ENCODE measurements around the gene RAET1E.
"Not testable (repeated sequence)": the region's sequence is repeated elsewhere in the genome, so short reads cannot be mapped to it uniquely, and the experiment has no call there.

The RAET1E gene

GRCh38 chr6:149897855-149898744, at the start of gene RAET1E:
Gene RAET1E (minus strand): TSS chr6:149898113. CDS start chr6:149890901, 7,212 bp downstream.
- DNase-seq (ENCODE audit: low read depth), result no peak

- not testable (repeated sequence) for DNase-seq (ENCODE audit: low read depth)
Measured at GRCh38 chr6:149947533-149947932, 49.6 kb upstream of the RAET1E start.

- not testable (repeated sequence) for DNase-seq (ENCODE audit: low read depth)
Measured at GRCh38 chr6:149946631-149947030, 48.7 kb upstream of the RAET1E start.

GRCh38 chr6:149945276-149945675, 47.4 kb upstream of the RAET1E start:
- not testable (repeated sequence) for DNase-seq (ENCODE audit: low read depth)

DNA sequence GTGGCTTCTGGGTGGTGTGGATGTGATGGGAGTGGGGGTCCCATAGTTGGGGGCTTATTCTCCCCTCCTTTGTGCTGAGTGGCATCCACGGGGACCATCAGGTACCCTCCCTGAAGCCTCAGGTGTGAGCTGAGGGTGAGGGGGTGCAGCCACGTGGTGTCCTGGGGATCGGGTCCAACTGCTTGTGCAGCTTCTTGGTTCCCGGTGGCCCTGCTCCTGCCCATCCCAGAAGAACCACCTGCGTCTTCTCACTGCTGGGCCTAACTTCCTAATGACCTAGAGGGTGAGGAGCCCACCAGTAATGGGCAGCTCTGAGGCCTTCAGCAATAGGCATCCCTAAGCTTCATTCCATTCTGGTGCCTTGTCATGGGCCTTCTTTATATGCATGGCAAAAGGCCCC, 45.4 kb upstream of the RAET1E start:
- DNase-seq (ENCODE audit: low read depth), result not testable (repeated sequence)

DNA sequence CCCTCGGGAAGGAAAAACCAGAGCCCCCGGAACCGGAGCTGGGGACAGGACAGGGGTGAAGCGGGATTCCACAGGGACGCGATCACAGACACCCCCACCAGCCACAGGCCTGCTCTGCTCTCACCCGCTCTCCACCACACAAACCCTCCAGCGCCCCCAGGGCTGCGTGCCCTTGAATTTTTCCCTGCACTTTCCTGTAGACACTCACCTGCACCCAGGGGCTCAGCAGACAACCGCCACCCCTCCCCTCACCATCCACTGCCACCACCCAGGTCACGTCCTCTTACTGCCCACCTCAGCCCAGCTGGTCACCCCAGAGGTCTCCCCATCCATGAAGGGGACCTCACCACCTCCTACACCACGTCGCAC, 44.5 kb upstream of the RAET1E start:
- DNase-seq (ENCODE audit: low read depth), result no peak

DNA sequence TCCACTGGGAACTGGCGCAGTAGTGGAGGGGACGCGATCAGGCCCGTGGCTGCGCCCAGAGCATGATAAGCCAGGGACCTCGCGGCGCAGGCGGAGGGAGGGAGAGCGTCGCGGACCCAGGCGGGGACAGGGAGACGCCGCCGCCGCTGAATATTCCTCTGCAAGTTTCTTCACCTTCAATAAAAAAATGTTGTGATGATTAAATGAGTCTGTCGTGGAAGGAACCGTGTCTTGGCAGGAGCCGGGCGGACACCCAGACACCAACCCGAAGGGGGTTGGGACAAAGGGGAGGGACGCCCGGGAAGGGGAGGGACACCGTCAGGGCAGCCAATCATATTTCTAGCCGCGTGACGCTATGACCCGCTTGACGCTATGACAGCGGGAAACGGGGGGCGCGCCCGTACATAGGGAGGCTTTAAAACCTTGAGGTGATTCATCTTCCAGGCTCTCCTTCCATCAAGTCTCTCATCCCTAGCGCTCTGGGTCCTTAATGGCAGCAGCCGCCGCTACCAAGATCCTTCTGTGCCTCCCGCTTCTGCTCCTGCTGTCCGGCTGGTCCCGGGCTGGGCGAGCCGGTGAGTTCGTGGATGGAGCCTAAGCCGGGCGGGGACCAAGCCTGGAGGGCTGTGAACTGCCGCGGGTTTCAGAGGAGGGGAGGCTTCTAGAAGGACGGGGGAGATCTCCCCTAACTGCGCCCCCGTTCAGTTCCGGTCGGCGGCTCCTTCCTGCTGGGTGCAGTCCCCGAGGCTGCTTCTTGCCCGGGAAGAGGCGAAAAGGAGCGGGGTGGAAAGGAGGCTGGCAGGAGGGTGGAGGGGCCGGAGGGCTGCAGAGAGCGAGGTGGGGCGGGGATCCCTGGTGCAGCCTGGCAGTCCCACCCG, 43.9 kb upstream of the RAET1E start, which contains the start of gene ULBP2:
TSS of gene ULBP2 (plus strand) at position 432 of the 878 bp plus-strand sequence. CDS start at position 491, 59 bp downstream.
- peak; percentile 84 for DNase-seq (ENCODE audit: low read depth)

DNA sequence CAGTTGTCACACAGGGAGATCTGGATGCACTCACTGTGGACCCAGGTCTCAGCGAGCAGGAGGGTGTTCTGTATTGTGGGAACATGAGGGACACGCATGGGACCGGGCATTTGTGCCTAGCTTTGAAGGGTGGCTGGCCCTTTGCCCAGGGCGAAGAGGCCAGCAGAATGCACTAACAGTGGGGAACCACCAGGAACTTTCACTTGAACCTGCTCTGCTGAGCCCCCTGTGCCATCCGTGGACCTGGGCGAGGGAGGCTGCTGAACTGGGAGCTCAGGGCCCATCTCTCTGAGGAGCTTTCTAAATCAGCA, 42.7 kb upstream of the RAET1E start:
- DNase-seq (ENCODE audit: low read depth), result no peak

GRCh38 chr6:149939909-149940671, 42.2 kb upstream of the RAET1E start:
- DNase-seq (ENCODE audit: low read depth), result no peak

DNA sequence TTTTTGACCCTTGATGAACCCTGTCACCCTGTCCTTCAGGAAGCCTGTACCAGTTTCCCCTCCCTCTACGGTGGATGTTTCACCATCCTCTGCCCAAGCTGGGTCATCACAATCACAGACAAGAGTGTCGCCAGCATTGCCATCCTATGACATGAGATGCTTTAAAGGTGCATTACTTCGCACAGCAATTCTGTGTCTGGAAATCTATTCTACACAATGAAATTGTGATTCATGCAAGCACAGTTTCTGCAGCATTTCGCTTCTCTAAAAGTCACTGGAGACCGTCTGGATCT, 41.4 kb upstream of the RAET1E start:
- DNase-seq (ENCODE audit: low read depth), result no peak

GRCh38 chr6:149938571-149939355, 40.9 kb upstream of the RAET1E start:
- DNase-seq (ENCODE audit: low read depth), result no peak

DNA sequence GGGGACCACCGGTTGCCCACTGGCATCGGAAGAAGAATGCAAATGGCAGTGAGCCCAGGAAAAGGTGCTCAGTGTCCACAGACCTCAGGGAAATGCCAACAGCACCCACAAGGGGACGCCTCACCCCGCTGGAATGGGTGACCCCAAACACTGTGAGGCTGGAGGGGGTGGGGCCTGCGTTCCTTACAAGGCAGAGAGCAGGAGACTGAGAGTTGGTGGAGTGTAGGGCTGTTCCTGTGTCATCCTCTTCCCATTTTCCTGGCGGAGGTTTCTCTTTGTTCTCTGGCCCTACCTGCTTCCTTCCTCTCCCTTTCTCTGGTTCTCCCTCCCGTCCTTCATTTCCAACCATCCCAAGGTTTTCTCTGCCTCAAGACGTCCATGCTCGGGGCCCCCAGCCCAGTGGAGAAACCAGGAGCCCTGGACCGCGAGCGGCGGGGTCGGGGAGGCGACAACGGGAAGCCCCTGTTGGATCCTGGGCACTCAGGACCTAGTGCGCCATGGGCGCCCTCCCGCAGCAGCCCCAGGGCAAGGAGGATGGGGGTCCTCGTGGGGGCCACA, 40.2 kb upstream of the RAET1E start:
- DNase-seq (ENCODE audit: low read depth), result not testable (repeated sequence)

- no peak for DNase-seq (ENCODE audit: low read depth)
Measured at GRCh38 chr6:149936743-149937142, 38.8 kb upstream of the RAET1E start.

DNA sequence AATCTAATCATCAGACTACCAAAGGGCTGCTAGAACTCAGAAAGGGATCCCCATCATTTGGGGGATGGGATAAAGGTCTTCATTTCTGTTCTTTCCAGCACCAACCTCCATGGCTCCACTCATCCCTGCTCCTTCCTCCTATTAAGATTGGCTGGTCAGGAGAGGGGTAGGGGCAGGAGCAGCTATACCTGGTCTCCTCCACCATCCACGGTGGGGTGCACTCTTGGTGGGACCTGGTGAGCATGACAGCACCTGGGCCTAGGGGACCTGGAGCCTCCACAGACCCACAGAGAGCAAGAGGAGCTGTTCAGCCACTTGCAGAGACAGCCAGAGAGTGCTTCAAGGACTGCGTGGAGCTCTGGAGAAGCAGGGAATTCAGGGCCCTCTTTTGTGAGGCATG, 37.8 kb upstream of the RAET1E start:
- no peak for DNase-seq (ENCODE audit: low read depth)

DNA sequence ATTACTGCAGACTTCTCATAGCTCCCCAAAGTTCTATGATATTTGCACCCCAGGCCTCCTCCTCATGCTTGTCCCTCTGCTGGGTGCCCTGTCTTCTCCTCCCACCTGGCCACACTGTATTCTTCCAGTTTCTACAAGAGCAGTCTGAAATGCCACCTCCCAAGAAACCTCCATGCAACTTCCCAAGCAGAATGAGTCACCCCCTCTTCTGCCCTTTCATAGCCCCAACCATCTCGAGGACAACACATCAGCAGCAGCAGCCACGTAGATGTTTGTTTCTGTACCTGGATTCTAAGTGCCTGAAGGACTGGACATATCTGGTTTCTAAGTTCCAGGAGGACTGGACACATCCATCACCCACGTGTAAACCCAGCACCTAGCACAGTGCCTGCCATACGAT, 37.3 kb upstream of the RAET1E start:
- no peak for DNase-seq (ENCODE audit: low read depth)

- peak; percentile 33 for DNase-seq (ENCODE audit: low read depth)
Measured at GRCh38 chr6:149934249-149935156, 36.6 kb upstream of the RAET1E start.

- DNase-seq (ENCODE audit: low read depth), result no peak
Measured at GRCh38 chr6:149933461-149933860, 35.5 kb upstream of the RAET1E start.

DNA sequence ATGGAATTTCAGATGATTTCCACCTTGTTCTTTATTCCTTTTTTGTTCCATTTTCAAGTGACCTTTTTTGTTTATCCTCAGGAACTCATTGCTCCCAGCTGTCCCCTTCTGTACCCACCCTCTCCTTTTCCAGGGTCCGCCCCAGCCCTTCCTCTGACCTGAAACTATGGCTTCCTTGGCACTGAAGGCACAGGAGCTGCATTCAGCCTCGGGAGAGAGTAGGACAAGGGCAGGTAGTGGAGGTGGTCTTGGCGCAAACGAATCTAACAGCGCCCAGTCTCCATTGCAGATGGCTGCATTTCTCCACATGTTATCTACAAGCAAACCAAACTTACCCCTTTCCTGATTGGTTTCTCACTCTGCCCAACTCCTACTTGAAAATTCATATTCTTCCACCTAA, 35.1 kb upstream of the RAET1E start:
- DNase-seq (ENCODE audit: low read depth), result no peak

- DNase-seq (ENCODE audit: low read depth), result no peak
Measured at GRCh38 chr6:149931501-149931900, 33.6 kb upstream of the RAET1E start.

DNA sequence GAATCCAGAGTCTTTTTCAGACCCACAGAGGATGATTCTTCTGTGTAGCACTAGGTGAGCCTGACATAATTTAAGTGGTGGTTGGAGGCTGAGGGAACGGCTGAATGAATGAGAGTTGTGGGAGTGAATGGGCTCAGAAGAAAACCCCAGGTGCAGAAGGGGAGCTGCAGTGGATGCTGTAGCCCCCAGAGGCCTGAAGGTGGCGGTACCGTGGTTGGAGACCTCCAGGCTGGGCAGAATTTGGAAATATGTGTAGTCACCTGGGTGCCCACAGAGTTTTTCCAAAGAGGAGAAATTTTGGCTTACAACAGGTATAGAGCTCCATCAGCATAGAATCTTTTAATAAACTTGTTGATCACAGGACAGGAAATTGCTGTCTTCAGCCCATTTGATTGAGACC, 31.5 kb upstream of the RAET1E start:
- no peak for DNase-seq (ENCODE audit: low read depth)
